RWPE2 (cell line): ENCODE measurements around the gene TRPM5.

Experiments used
- ATAC-seq: fragments of 200-7000 bp; cut with Tn5 transposase; 3 replicates; pipeline ENCODE4 v1.9.1; 2021; ENCODE audit warnings: low read depth
- DNase-seq: peaks from one replicate; pipeline ENCODE4 v3.0.0-alpha.2; 2020; ENCODE audit warnings: low spot score
- H3K27ac ChIP-seq: fragments of 450-650 bp; 2 replicates; pipeline ENCODE4 v1.5.1; 2017; ENCODE audit warnings: mild to moderate bottlenecking; ENCODE audit not compliant: poor library complexity, severe bottlenecking
- H3K27me3 ChIP-seq: fragments of 250-450 bp; sonication (Bioruptor Pico); 2 replicates; pipeline ENCODE4 v1.5.1; 2021; ENCODE audit warnings: mild to moderate bottlenecking, moderate library complexity; ENCODE audit not compliant: insufficient read depth, poor library complexity, severe bottlenecking
- H3K36me3 ChIP-seq: fragments of 250-450 bp; sonication (Bioruptor Pico); 2 replicates; pipeline ENCODE4 v1.5.1; 2020; ENCODE audit warnings: low read depth, mild to moderate bottlenecking, moderate library complexity
- H3K4me1 ChIP-seq: fragments of 250-450 bp; sonication (Bioruptor Pico); 2 replicates; pipeline ENCODE4 v1.5.1; 2021; ENCODE audit warnings: mild to moderate bottlenecking, moderate library complexity; ENCODE audit not compliant: insufficient read depth, poor library complexity, severe bottlenecking
- H3K4me3 ChIP-seq: fragments of 250-450 bp; sonication (Bioruptor Pico); 2 replicates; pipeline ENCODE4 v1.5.1; 2021; ENCODE audit warnings: mild to moderate bottlenecking, moderate library complexity; ENCODE audit not compliant: severe bottlenecking
- H3K9me3 ChIP-seq: fragments of 250-450 bp; sonication (Bioruptor Pico); 2 replicates; pipeline ENCODE4 v1.5.1; 2021; ENCODE audit warnings: mild to moderate bottlenecking, moderate library complexity; ENCODE audit not compliant: severe bottlenecking
- TF ChIP-seq, protein P1 (sequence below): fragments of 450-650 bp; IDR thresholded peaks from one replicate; pipeline ENCODE4 v1.5.1; 2017; ENCODE audit warnings: mild to moderate bottlenecking, moderate library complexity; ENCODE audit not compliant: poor library complexity, severe bottlenecking

The TRPM5 gene

DNA sequence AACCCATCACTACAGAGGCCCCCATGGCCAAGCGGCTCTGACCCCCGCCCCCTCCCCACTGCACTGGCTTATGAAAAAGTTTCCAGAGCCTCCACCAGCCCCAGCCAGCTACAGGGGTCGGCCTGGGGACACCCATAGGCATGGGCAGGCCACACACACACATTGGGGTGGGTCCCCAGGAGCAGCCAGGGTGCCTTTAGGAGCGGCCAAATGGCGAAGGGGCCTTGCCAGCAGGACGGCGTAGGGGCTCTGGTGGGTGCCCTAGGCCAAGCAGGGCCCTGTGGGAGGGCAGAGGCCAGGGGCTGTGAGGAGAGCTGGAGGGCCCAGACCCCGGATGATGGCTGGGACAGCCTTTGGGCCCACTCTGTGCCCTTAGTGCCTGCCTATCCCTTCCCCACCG lies 33.7 kb downstream of the TRPM5 start:
- Histone ChIP-seq H3K27ac (no peak overlapping the region), H3K4me1 (no peaks in the 10 kb centered on the region), H3K36me3 (no peaks in the 10 kb centered on the region), H3K27me3 (no peaks in the 10 kb centered on the region), H3K4me3 (no peak overlapping the region), H3K9me3 (no peaks in the 10 kb centered on the region)
- TF ChIP-seq, protein P1, sequence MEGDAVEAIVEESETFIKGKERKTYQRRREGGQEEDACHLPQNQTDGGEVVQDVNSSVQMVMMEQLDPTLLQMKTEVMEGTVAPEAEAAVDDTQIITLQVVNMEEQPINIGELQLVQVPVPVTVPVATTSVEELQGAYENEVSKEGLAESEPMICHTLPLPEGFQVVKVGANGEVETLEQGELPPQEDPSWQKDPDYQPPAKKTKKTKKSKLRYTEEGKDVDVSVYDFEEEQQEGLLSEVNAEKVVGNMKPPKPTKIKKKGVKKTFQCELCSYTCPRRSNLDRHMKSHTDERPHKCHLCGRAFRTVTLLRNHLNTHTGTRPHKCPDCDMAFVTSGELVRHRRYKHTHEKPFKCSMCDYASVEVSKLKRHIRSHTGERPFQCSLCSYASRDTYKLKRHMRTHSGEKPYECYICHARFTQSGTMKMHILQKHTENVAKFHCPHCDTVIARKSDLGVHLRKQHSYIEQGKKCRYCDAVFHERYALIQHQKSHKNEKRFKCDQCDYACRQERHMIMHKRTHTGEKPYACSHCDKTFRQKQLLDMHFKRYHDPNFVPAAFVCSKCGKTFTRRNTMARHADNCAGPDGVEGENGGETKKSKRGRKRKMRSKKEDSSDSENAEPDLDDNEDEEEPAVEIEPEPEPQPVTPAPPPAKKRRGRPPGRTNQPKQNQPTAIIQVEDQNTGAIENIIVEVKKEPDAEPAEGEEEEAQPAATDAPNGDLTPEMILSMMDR: no peak
- DNase-seq (no peak), ATAC-seq (no peak)

DNA sequence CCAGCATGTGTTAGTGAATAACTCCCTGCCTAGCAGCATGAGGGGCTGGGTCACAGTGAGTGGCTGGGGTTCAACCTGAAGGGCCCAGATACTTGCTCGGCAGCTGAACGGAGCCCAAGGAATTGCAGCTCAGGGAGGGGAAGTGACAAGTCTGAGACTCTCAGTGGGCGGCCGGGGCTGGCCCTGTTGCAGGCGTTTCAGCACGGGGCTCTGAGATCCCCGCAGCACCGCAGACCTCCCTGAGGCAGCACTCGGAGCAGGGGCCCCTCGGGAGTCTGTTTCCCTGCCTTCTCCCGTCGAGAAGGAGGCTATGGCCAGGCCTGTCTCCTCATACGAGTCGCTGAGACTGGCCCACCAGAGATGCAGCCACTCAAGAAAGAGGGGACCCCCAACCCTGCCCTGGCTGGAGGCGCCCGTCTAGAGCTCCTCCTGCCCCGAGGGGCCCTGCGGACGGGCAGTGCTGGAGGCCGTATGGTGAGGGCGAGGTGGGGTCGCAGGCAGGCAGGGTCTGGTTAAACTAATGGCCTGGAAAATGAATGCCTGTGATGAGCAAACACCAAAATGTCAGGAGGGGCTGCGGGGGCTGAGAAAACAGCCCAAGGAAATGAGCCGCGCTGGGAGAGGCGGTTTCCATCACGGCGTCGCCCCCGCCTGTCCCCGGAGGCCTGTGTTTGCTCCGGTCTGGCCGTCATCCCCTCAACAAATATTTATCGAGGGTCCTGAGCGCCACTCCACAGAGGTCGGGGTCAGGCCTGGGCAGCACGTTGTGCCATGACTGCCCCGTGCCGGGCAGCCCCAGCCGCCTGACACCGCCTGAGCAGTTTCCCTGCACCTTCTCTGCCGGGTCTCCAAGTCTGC lies 34.5 kb downstream of the TRPM5 start:
- Histone ChIP-seq H3K4me1 (no peaks in the 10 kb centered on the region), H3K27me3 (no peaks in the 10 kb centered on the region), H3K27ac (no peak overlapping the region), H3K4me3 (no peak overlapping the region), H3K36me3 (no peaks in the 10 kb centered on the region), H3K9me3 (no peaks in the 10 kb centered on the region)
- ATAC-seq: no peak
- TF ChIP-seq, protein P1: no peak
- no peak for DNase-seq

DNA sequence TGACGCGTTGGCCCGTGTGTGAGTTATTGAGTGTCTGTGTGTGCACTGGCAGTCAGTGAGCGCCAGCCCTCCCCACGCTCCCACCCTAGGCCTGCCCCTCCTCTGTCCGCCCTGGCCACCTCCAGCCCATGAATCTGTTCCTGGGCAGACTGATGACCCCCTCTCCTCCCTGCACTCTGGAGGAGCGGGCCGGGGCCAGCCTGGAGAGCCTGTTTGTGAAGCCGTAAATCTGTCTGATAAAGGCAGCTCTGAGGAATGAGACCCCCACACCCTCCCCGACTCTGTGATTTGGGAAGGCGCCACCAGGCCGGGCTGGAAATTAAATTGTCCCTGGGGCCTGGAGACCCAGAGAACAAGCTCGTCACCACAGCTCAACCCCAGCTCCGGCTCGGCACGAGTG lies 35.2 kb downstream of the TRPM5 start:
- TF ChIP-seq, protein P1: no peak

DNA sequence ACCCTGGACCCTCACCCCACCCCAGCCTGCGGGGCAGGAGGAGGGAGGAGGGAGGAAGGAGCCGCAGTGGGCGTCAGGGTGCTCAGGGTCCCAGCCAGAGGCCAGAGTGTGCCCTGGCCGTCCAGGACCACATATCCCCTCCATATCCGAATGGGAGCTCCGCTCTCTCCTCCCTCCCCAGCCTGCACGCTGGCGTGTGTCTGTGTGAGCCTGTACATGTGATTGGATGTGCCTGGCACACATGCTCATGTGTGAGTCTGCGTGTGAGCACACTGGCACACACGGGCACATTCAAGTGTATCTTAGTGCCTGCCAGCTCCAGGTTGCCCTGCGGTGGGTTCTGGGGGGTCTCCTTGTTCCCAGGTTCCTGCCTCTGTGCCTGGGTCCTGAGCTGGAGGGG lies 35.6 kb downstream of the TRPM5 start:
- ATAC-seq: no peak
- no peak overlapping the region for H3K4me3 ChIP-seq
- TF ChIP-seq, protein P1: no peak
- H3K36me3 ChIP-seq: no peaks in the 10 kb centered on the region
- H3K27me3 ChIP-seq: no peaks in the 10 kb centered on the region
- H3K9me3 ChIP-seq: no peaks in the 10 kb centered on the region
- H3K4me1 ChIP-seq: no peaks in the 10 kb centered on the region
- no peak for DNase-seq
- H3K27ac ChIP-seq: no peak overlapping the region

More for the DNA sequence above, 35.2 kb downstream of the TRPM5 start:
- H3K27me3 ChIP-seq: no peaks in the 10 kb centered on the region
- H3K4me1 ChIP-seq: no peaks in the 10 kb centered on the region
- ATAC-seq (no peak), DNase-seq (no peak)
- H3K9me3 ChIP-seq: no peaks in the 10 kb centered on the region
- H3K4me3 ChIP-seq: no peak overlapping the region
- H3K36me3 ChIP-seq: no peaks in the 10 kb centered on the region
- H3K27ac ChIP-seq: no peak overlapping the region

DNA sequence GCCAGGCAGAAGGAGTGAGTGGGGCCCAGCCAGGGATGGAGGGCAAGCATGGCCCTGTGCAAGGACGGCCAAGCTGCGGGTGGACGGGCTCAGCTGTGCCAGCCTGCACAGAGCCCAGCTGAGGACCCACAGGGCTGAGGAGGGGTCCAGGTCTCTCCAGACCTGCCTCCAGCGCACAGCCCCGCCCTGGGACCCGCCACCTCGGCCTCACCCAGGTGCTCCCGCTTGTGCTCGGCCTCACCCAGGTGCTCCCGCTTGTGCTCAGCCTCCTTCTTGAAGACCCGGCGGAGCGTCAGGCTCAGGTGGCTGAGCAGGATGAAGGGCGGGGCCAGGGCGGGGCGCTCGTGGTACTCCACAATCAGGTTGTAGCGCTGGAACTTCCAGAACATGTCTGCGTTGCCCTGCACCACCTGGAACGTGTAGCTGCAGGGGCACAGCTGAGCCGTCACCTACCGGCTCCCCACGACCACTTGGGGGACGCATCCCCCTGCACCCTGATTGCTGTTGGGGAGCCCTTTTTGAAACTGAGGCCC lies 37.4 kb downstream of the TRPM5 start:
- Histone ChIP-seq H3K4me3 (no peak overlapping the region), H3K9me3 (no peaks in the 10 kb centered on the region), H3K27me3 (no peaks in the 10 kb centered on the region), H3K4me1 (no peaks in the 10 kb centered on the region), H3K36me3 (peaks cover 11% of the 10 kb centered on the region), H3K27ac (no peak overlapping the region)
- DNase-seq: no peak
- ATAC-seq: no peak
- TF ChIP-seq, protein P1: no peak
